OCI-LY3 (cell line): ENCODE measurements around the gene R3HDML.

Experiments used
- EZH2phosphoT487 ChIP-seq: fragments of 200-600 bp; shearing (Covaris generic); IDR thresholded peaks from 2 replicates; pipeline ENCODE4 v1.6.1; 2018; ENCODE audit warnings: antibody characterized with exemption, mixed run types, low read depth
- TF ChIP-seq, protein P1 (sequence below): fragments of 200-600, 300-600 bp; sonication (generic); IDR thresholded peaks from 2 replicates; pipeline ENCODE4 v1.5.1; 2014; ENCODE audit warnings: antibody characterized with exemption, low read length, low read depth

DNA sequence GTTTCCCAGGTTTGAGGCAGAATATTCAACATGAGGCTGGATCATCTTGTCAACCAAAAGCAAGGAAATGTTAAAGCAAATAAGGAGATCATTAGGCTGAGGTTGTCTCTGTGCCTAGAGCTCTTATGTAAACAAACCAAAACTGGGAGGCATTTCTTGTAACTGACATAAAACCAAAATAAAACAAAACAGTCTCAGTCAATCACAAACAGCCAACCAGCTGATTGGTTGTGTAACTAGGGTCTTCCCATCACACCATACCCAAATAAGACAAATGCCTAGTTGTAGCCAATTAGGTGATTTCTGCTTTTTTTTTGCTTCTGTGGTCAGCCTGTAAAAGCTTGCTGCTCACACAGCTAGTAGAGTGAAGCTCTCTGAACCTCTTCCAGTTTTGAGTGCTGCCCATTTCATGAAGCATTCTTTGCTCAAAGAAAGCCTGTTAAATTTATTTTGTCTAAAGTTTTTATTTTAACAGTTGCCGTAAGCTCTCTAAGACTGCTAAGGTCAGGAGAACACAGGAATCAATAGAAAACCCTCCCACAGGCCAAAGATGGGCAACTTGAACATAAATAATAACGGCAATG is 16.9 kb upstream of the R3HDML start:
- TF ChIP-seq, protein P1, sequence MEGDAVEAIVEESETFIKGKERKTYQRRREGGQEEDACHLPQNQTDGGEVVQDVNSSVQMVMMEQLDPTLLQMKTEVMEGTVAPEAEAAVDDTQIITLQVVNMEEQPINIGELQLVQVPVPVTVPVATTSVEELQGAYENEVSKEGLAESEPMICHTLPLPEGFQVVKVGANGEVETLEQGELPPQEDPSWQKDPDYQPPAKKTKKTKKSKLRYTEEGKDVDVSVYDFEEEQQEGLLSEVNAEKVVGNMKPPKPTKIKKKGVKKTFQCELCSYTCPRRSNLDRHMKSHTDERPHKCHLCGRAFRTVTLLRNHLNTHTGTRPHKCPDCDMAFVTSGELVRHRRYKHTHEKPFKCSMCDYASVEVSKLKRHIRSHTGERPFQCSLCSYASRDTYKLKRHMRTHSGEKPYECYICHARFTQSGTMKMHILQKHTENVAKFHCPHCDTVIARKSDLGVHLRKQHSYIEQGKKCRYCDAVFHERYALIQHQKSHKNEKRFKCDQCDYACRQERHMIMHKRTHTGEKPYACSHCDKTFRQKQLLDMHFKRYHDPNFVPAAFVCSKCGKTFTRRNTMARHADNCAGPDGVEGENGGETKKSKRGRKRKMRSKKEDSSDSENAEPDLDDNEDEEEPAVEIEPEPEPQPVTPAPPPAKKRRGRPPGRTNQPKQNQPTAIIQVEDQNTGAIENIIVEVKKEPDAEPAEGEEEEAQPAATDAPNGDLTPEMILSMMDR, result no peak
- TF ChIP-seq EZH2phosphoT487, result no peak
